Skeletal muscle cell (primary cell): ENCODE results near the gene SELENON.

Experiments
- DNase-seq: peaks from one replicate; pipeline ENCODE4 v3.0.0-alpha.2; 2010; ENCODE audit warnings: low read depth
- H3K4me3 ChIP-seq: 2 replicates; pipeline ENCODE4 v1.5.1; 2011; ENCODE audit warnings: low read depth, mild to moderate bottlenecking, control low read depth, low read length, moderate library complexity

SELENON gene

DNA sequence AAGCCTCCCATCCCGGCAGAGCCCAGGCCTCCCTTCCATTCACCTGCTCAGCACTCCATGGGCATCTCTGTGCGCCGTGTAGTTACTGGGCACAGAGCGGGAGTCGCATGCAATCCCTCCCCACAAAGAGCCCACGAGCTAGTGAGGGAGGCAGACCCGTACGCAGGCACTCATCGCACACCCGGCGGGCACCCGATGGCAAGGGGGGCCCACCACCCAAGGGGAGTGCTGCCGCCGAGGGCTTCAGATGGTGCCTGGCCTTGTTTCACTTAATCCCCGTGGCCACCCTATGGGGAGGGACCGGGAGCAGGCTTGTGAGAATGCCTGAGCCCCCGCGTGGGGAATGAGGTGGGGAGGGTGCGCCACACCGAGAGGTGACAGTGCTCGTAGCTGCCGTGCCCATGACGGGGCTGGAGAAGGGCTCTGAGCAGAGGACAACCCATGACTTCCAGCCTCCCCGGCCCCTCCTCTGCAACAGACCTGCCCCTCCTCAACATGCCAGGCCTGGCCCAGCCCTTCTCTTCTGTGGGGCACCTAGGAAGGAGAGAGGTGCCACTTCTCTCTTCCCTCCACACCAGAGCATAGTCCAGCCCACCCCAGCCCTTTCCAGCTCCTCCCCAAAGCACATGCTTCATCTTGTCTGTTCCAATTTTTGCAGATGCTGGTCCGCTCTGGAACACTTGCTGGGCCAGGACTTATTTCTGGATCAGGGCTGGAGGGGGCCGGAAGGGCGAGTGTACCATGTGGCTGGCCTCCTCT is 30.2 kb upstream of the SELENON start:
- no peak for DNase-seq
- no peak overlapping the region for H3K4me3 ChIP-seq

DNA sequence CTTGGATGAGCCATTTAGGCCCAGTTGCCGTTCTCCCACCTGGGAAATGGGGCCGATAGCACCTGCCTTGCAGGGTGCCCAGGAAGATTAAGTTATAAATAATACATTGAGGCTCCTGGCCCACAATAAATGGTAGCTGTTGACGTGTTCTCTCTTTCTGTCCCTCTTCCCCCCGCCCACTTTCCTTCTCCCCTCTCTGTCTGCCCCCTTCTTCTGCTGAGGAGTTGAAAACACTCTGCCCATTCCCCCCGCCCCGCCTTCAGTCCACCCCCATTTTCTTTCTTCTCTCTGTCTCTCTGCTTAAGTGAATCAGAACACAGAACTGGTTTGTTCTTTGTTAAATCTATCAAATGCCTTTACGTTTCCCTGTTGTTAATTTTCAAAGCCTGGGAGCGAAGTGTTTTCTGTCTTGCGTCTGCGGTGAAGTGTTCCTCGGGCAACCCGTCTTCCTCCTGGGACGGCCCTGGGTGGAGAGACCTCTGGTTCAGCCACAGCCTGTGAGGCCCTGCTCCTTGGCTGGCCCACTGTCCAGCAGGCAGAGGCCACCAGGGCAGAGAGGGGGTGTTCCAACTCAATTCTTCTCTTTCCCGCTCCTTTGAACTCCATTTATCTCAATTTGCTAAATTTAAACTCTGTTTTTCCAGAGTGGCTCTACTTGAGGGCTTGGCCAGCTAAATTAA is 29.3 kb upstream of the SELENON start:
- H3K4me3 ChIP-seq, result no peak overlapping the region
- no peak for DNase-seq

DNA sequence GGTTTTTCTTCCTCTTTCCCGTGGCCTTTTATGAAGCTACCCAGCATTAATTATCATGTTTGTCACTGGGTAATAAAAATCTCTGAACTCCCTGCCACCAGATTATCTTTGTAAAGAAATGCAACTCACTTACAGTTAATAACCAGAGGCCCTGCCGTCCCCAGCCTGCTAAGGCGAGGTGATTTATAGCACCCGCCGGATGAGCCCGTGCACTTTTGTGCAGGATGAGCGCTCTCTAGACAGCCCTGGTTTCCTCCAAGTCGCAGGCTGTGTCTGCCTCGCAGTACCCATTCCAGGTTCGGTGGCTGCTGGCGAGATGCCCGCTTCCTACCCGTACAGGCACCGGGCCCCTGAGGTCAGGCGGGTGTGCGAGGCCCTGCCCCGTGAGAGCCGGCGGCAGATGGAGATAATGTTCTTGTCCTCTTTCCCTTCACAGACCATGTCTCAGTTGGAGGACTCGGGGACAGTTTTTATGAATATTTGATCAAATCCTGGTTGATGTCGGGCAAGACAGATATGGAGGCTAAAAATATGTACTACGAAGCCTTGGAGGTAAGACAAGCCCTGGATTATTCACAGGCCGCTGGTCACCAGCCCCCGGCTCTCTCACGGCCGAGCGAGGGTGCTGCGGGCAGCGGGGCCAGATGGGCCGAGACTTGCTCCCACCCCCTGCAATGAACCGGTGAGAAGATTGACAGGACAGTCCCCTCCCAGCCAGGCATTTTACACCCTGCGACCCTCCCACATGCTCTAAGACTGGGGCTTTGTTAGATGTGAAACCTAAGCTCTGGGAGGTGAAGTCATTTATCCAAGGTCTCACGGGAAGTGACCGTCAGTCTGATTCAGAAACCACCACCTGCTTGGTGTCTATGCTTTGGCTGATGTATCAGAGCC is 28.5 kb upstream of the SELENON start:
- H3K4me3 ChIP-seq, result no peak overlapping the region
- DNase-seq, result no peak

DNA sequence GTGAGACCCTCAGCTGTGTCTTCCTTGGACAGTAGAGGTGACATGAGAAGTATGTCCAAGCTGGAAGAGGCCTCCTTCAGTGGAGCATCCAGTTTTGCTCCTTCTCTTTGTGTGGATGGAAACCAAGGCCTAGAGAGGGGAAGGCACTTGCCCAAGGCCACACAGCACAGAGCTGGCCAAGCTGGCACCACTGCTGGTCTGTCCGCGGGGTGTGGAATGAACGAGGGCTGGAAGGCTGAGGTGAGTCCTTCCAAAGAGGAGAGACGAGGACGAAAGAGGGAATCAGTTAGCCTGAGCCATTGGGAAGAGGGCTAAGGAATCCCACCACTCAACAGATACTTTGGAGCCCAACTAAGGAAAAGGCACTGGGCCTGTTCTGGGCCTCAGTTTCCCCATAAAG is 27.8 kb upstream of the SELENON start:
- no peak for DNase-seq
- no peak overlapping the region for H3K4me3 ChIP-seq

DNA sequence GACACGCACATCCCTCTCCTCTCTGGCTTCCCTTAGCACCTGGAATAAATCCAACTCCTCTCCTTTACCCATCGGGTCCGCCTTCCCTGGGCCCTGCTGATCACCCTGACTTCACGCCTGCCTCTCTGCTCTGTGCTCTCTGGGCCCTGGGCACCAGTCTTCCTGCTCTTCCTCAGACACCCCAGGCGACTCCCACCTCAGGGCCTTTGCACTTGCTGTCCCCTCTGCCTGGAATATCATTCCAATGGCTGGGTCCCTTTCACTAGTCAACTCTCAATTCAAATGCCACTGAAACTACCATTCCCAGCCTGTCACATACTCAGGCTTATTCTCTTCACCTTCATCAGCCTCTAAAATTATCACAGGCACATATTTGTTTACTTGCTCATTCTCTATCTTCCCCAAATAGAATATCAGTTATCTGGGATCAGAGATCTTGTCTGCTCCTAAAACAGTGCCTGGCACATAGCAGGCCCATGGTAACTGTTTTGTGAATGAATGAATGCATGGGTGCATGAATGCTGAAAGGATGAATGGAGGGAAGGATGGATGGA is 27.2 kb upstream of the SELENON start:
- H3K4me3 ChIP-seq, result no peak overlapping the region
- DNase-seq, result no peak

DNA sequence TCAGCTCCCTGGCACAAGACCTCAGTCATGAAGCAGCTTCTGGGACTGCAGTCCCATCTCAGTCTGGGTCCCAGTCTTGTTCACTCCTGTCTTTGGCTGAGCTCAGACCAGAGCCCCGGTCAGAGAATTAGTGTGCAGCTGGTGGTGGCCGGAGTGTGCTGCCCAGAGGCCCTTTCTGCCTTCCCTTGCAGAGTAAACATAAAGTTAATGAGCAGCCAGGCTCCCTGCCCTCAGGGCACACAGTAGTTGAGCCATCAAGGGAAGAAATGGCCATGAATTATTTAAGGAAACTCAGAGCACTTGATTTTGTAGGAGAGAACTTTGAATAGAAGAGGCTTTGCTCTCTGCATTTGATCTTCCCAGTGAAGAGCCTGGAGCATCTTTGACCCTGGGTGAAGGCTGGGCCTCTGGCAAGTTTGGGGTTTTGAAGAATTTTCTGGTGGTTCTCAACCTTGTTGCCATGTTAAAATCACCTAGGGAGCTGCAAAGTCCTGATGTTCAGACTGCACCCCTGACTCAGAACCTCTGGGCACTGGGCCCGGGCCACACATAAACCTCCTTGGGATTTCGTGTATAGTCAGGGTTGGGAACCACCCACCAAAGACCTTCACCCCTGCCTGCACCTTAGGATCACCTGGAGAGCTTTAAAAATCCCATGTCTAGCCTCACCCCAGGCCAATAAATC is 26.4 kb upstream of the SELENON start:
- no peak for DNase-seq
- H3K4me3 ChIP-seq, result no peak overlapping the region

DNA sequence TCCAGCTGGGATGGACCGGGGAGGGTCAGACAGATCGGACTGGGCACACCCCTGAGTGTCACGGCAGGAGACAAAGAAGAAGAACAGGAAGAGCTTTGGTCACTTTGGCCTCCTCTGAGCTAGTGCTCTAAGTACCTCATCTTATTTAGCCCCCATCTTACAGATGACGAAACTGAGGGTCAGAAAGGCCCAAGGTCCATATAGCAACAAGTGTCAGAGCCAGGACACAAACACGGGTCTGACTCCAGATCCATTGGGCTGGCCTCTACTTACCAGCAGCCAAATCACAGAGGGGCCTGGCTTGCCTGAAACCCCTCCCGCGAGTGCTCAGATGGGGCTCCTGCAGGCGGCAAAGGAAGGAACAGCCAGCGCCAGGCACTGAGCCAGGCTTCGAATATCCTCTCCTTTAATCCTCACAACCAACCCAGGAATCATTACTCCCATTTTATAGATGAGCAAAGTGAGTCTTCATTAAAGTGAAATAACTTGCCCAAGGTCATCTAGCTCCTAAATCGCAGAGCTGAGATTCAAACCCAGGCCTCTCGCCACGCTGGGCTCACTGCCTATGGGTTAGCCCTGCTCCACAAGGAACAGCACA is 25.7 kb upstream of the SELENON start:
- no peak overlapping the region for H3K4me3 ChIP-seq
- DNase-seq, result no peak

DNA sequence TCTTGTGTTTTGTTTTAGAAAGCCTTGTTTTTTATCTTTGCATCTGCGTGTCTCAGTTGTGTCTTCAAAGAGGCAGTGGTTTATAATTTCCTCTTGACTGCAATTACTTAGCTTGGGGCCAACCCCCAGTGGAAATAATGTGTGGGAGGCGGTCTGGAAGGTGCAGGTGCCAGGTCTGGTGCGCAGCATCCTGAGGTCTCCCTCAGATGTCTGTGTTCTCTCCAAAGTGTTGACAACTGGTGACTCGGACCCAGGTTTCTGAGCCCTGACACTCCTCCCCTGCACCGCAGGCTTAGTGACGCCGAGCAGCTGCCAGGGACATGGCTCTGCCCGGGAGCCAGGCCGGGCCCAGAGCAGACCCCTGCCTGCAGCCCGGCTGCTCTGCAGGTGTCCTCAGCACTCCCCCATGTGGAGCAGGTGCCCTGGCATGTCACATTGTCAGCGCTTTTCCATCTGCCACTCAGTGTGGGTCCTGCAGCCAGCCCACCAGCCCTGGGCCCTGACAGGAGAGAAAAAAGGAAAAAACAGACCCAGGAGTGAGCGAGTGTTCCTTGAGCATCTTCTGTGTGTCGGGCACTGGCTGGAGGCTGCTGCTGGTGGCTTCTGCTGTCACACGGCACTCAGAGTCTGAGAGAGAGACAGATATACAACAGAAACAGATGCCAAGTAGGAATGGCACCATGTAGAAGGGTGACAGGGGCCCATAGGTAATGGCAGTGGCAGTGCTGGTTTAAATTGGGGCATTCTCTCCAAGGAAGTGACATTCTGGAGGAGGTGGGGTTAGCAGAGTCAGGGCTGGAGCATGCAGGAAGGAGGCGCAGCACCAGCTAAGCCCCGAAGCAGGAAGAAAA is 24.8 kb upstream of the SELENON start:
- DNase-seq, result no peak
- H3K4me3 ChIP-seq, result no peak overlapping the region

DNA sequence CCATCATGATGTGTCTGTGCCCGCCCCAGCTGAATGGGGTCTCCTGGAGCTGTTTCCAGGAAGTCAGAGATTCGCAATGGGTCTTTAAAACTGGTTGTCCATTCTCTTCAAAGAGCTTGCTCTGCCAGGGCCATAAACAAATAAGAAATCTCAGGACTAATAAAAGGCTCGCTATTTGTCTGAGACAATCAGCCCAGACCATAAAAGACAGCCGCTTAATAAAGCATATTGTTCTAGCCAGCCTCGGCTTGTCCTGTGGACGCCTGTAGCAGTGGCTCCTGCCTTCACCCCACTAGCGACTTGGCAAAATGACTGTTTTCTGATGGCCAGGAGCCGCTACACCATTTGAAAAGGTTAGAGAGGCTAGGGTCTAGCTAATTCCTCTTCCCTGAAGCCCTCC is 20.6 kb upstream of the SELENON start:
- DNase-seq, result no peak
- no peak overlapping the region for H3K4me3 ChIP-seq

DNA sequence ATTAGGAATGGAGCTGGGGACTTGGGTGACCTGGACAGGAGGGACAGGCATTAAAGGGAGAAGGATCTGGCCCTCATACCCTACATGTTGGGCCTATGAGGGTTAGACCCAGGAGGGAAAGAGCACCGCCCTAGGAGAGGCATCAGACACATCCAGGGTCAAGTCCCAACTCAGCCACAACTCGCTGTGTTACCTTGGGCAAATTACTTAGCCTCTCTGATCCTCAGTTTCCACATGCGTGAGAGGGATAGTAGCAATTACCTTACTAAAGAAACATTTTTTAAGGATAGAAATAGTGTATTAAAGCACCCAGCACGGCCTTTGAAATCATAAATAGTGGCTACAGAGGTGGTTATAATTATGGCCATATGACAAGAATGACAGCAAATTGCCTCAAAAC is 20.1 kb upstream of the SELENON start:
- H3K4me3 ChIP-seq, result no peak overlapping the region
- DNase-seq, result no peak

DNA sequence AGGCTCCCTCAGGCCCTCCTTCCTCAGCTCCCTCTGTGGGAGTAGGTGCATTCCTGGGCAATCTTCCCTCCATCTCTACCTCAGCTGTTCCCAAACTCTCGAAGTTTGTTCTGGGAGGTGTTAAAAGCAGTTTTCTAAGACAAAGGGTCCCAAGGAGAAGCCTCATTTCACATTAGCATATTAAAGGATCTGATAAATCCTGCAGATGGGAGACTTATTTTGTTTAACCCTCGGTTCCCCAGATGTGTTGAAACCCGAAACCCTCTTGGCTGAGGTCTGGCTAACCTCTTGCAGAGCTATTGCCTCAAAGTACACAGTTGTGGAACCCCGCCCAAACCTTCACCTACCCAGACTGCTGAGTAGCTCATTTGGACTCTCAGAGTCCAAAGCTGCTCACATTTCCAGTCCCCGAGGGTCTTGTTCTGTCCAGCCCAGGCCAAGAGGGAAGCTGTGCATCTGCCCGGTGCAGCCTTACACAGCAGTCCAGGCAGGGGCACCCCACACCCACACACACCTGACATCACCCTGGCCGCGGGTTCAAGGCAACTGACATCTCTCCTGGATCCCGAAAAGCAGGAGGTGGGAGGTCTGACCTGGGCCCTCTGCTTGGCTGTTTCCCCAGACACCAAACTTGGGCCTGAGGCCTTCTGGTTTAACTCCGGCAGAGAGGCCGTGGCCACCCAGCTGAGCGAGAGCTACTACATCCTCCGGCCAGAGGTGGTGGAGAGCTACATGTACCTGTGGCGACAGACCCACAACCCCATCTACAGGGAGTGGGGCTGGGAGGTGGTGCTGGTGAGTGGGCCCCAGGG is 19.5 kb upstream of the SELENON start:
- no peak for DNase-seq
- H3K4me3 ChIP-seq, result no peak overlapping the region

DNA sequence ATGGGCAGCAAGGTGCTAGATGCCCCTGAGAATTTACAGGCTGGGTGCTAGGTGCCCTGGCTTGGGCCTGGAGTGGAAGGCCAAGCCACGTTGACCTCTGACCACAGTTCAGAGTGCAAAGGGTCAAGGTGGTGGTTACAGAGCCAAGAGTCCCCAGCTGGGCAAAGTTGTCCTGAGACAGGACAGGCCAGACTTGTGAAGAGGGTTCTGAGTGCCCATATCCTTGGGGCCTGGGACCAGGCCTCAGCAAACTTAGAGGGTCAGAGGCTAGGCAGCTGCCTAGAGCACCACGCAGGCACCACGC is 18.9 kb upstream of the SELENON start:
- H3K4me3 ChIP-seq, result no peak overlapping the region
- no peak for DNase-seq

DNA sequence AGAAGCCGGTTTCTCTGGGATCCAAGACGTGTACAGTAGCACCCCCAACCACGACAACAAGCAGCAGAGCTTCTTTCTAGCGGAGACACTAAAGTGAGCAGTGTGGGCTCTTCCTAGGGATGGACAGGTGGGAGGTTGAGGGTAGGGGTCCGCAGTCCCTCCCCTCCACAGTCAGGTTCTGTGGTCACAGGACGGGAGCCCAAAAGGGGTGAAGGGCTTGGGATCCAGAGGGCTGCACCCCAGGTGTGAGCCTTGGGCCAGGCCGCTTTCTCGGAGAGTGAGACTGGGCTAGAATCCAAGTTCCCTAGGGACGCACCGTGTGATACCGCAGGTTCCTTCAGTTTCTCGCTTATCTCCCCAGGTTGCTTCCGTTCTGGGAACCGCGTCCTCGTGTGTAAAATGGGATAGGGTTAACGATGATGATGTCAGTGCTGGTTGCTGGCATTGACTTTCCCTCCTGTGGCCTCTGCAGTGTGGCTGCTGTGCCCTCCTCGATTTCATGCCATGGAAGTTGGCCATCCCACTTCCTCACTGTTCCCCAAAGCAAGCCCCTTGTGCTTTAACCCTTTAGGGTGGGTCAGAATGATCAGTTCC is 17.3 kb upstream of the SELENON start:
- H3K4me3 ChIP-seq, result no peak overlapping the region
- DNase-seq, result no peak

DNA sequence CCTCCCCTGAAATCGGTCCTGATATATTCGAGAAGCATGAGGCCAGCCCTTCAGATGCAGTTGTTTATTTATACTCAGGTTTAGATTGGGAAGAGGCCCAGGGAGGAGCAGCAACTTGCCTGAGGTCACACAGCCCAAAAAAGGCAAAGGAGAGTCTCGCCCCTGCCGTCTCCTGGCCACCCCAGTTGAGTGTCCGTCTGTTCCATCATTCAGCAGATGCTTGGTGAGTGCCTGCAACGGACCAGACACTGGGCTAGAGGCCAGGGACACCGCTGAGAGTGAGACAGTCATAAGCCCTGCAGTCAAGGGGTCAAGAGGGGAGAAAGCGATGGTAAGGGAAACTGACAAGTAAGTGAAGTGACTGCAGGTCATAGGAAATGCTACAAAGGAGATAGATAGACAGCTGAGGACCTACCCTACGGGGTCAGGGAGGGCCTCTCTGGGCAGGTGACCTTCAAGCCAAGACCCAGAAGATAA is 15.4 kb upstream of the SELENON start:
- no peak for DNase-seq
- H3K4me3 ChIP-seq, result no peak overlapping the region

DNA sequence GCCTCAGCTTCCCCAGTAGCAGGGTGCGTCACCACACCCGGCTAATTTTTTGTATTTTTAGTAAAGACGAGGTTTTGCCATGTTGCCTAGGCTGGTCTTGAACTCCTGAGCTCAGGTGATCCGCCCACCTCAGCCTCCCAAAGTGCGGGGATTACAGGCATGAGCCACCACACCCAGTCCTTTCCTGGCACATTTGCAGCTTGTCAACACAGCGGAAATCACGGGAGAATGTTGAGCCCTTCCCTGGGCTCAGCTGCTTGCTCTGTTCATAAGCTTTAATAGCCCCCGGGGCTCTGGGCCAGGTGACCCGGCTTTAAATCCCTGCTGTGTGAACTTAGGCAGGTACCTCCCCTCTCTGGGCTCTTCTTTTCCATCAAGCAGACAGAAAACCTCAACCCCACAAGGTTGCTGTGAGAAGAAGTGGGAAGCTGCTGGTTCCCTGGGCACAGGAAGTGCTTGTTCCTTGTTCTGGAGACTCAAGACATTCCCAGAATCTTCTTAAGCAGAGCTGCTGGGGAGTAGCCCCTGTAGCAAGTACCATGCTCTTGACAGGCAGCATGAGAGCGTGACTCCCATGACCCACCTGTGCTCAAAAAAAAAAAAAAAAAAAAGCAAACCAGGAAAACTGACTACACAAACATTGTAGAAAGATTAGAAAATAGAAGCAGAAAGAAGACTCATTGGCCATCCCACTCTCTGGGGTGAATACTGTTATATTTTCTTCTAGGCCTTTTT is 14.5 kb upstream of the SELENON start:
- no peak overlapping the region for H3K4me3 ChIP-seq
- DNase-seq, result no peak

DNA sequence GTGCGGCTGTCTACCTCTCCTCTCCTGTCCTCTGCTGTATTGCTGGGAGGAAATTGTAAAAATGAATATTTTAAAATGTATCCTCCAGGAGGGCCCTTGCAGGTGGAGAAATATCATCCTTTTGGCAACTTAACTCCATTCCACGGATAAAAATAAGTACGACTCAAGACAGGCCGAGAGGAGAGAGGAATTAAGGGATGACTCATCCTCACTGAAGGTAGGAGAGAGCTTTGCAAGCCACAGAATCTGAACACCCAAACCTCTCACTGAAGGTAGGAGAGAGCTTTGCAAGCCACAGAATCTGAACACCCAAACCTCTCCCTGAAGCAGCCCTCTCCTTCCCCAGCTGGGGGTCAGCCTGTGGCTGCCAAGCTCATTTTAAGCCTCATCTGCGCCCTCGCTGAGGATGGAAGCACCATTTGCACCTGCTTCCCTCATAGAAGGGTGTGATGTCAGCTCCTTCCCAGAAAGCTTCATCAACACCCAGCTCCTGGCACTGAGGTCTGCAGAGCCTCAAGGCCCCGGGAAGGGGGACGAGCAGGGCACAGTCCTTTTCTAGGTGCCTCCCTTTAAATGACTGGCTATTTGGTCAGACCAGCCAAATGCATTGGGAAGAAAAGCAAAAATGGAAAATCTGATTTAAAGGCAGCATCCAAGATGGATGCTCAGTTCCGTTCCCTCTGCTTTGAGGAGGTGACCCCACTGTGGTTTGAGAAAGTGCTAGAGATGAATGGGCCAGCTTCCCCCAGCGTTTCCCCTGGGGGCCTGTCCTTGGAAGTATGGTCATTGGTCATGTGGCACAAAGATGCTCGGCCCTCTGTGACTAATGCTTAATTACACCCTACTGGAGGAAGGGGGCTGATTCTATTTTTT is 12.9 kb upstream of the SELENON start:
- DNase-seq, result no peak
- H3K4me3 ChIP-seq, result no peak overlapping the region
